ENCODE results near the gene TSEN2.
A peak's percentile ranks its signal among the peaks of the same experiment; 100 is the strongest.
"Not testable (repeated sequence)": the region's sequence is repeated elsewhere in the genome, so short reads cannot be mapped to it uniquely, and the experiment has no call there.

The TSEN2 gene

DNA sequence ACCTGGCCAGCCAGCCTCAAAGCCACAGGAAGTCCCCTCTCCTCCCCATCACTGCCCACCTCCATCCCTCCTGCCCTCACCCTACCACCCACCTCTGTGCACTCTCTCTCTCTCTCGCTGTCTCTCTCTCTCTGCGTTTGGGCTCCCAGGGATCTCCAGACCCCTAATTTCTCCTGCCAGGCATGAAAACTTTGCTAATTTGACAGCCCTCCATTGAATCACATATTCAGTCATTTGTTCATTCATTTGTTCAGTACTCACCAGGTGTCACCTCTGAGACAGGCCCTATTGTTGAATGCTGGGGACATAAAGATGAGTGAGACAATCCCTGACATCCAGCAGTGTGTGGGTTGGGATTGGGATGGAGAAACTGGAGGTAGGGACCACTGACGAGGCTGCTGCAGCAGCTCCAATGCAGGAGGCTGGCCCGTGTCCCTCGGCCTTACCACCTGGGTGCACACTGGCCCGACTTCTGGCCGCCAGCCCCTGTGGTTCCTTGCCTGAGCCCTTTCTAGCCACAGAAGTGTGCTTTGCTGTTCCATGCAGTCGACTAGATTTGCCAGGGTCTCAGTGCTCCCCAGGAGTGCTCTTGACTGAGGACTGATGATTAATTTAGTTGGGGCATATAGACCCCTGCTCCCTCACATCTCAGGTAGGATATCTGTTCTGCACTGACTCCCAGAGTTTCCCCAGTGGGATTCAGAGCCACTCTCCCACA is 38.6 kb upstream of the TSEN2 start:
- Histone ChIP-seq H3K4me3 (ENCODE audit: low read length in 2 of 2) (no peak overlapping the region), H3K27me3 (ENCODE audit: control insufficient read depth in 3 of 3, insufficient read depth in 3 of 3, low read depth in 1 of 3, low read length in 3 of 3) (peaks cover 0 to 31% (median 0%) of the 10 kb centered on the region in 3 experiments), H3K36me3 (replicated peaks in 1 of 2; ENCODE audit: control insufficient read depth in 2 of 2, insufficient read depth in 2 of 2, low read length in 2 of 2) (no peaks in the 10 kb centered on the region), H3K23ac (ENCODE audit: low read depth, low read length, poor library complexity) (no peak overlapping the region), H2AFZ (ENCODE audit: low read length) (no peak overlapping the region), H2BK12ac (ENCODE audit: low read length) (no peak overlapping the region), H3K9ac (ENCODE audit: low read depth, low read length, poor library complexity) (no peak overlapping the region), H2AK5ac (ENCODE audit: low read depth, low read length) (no peak overlapping the region), H3K9me3 (replicated peaks in 1 of 2; ENCODE audit: control insufficient read depth in 2 of 2, insufficient read depth in 1 of 2, low read depth in 1 of 2, low read length in 2 of 2) (no peaks in the 10 kb centered on the region), H2BK120ac (ENCODE audit: low read depth, low read length) (no peak overlapping the region), H3K14ac (ENCODE audit: low read length) (peak overlapping the region; percentile 10), H2BK15ac (ENCODE audit: low read length) (no peak overlapping the region), H3K27ac (replicated peaks; ENCODE audit: low read length) (no peak overlapping the region), H4K8ac (ENCODE audit: low read depth, low read length) (no peak overlapping the region), H4K91ac (ENCODE audit: low read depth, low read length, poor library complexity) (no peak overlapping the region), H3K18ac (ENCODE audit: low read length) (no peak overlapping the region), H2BK5ac (ENCODE audit: low read length) (no peak overlapping the region), H3K79me1 (ENCODE audit: low read depth, low read length) (no peaks in the 10 kb centered on the region), H3K4me1 (ENCODE audit: control insufficient read depth in 2 of 2, insufficient read depth in 1 of 2, low read depth in 1 of 2, low read length in 2 of 2) (peaks cover 3 to 19% of the 10 kb centered on the region in 2 donors), H3K4me2 (ENCODE audit: insufficient read depth, low read length, poor library complexity, severe bottlenecking) (no peak overlapping the region), H3K4ac (ENCODE audit: low read length) (no peak overlapping the region)
- no peak for DNase-seq (ENCODE audit: low spot score)
- no CpG with 5 or more reads among the region's 8 CpGs for WGBS, 2 donors (ENCODE audit: extremely low coverage in 2 of 2, insufficient read length in 2 of 2, insufficient replicate concordance in 1 of 2)

DNA sequence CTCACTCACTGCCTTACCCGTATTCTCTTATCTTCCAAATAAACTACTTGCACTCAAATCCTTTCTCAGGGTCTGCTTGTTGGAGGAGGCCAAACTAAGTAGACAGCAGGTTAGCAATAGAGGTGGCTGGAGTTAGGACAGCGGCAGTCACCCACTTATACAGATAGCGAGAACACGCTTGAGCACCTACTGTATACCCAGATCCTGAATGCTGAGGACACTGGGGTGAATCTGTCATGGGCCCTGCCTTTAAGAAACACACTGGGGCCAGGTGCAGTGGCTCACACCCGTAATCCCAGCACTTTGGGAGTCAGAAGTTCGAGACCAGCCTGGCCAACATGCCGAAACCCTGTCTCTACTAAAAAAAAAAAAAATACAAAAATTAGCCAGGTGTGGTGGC is 38.0 kb upstream of the TSEN2 start:
- Histone ChIP-seq H3K9ac (ENCODE audit: low read depth, low read length, poor library complexity) (no peak overlapping the region), H3K36me3 (replicated peaks in 1 of 2; ENCODE audit: control insufficient read depth in 2 of 2, insufficient read depth in 2 of 2, low read length in 2 of 2) (no peaks in the 10 kb centered on the region), H3K9me3 (replicated peaks in 1 of 2; ENCODE audit: control insufficient read depth in 2 of 2, insufficient read depth in 1 of 2, low read depth in 1 of 2, low read length in 2 of 2) (no peaks in the 10 kb centered on the region), H3K18ac (ENCODE audit: low read length) (no peak overlapping the region), H3K4me3 (ENCODE audit: low read length in 2 of 2) (no peak overlapping the region), H2BK15ac (ENCODE audit: low read length) (no peak overlapping the region), H2AFZ (ENCODE audit: low read length) (no peak overlapping the region), H3K79me1 (ENCODE audit: low read depth, low read length) (no peaks in the 10 kb centered on the region), H2BK12ac (ENCODE audit: low read length) (no peak overlapping the region), H2BK120ac (ENCODE audit: low read depth, low read length) (no peak overlapping the region), H4K8ac (ENCODE audit: low read depth, low read length) (no peak overlapping the region), H3K23ac (ENCODE audit: low read depth, low read length, poor library complexity) (no peak overlapping the region), H3K4ac (ENCODE audit: low read length) (no peak overlapping the region), H3K27ac (replicated peaks; ENCODE audit: low read length) (no peak overlapping the region), H3K14ac (ENCODE audit: low read length) (no peak overlapping the region), H3K27me3 (ENCODE audit: control insufficient read depth in 3 of 3, insufficient read depth in 3 of 3, low read depth in 1 of 3, low read length in 3 of 3) (peaks cover 0 to 31% (median 0%) of the 10 kb centered on the region in 3 experiments), H2AK5ac (ENCODE audit: low read depth, low read length) (no peak overlapping the region), H3K4me1 (ENCODE audit: control insufficient read depth in 2 of 2, insufficient read depth in 1 of 2, low read depth in 1 of 2, low read length in 2 of 2) (peaks cover 2 to 13% of the 10 kb centered on the region in 2 donors), H4K91ac (ENCODE audit: low read depth, low read length, poor library complexity) (no peak overlapping the region), H2BK5ac (ENCODE audit: low read length) (no peak overlapping the region), H3K4me2 (ENCODE audit: insufficient read depth, low read length, poor library complexity, severe bottlenecking) (no peak overlapping the region)
- WGBS, 2 donors (ENCODE audit: extremely low coverage in 2 of 2, insufficient read length in 2 of 2, insufficient replicate concordance in 1 of 2): no CpG with 5 or more reads among the region's 7 CpGs
- no peak for DNase-seq (ENCODE audit: low spot score)

DNA sequence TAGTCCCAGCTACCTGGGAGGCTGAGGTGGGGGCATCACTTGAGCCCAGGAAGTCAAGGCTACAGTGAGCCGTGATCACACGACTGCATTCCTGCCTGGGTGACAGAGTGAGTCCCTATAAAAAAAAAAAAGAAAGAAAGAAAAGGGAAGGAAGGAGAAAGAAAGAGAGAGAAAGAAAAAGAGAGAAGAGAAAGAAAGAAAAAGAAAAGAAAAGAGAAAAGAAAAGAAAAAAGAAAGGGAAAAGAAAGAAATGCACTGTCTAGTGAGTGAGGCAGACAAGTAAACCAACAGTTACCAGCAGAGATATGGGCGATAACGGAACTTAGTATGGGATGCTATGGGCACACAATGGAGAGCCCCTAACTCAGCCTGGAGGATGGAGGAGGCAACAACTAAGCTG is 37.2 kb upstream of the TSEN2 start:
- no peak overlapping the region for H2BK120ac ChIP-seq (ENCODE audit: low read depth, low read length)
- H3K4me3 ChIP-seq (ENCODE audit: low read length in 2 of 2): no peak overlapping the region
- H3K14ac ChIP-seq (ENCODE audit: low read length): no peak overlapping the region
- H2AFZ ChIP-seq (ENCODE audit: low read length): no peak overlapping the region
- no peak overlapping the region for H3K4ac ChIP-seq (ENCODE audit: low read length)
- no peak overlapping the region for H2BK15ac ChIP-seq (ENCODE audit: low read length)
- H2BK5ac ChIP-seq (ENCODE audit: low read length): no peak overlapping the region
- H3K36me3 ChIP-seq (replicated peaks in 1 of 2; ENCODE audit: control insufficient read depth in 2 of 2, insufficient read depth in 2 of 2, low read length in 2 of 2): no peaks in the 10 kb centered on the region
- H3K9ac ChIP-seq (ENCODE audit: low read depth, low read length, poor library complexity): no peak overlapping the region
- no peak overlapping the region for H3K18ac ChIP-seq (ENCODE audit: low read length)
- no peak overlapping the region for H2BK12ac ChIP-seq (ENCODE audit: low read length)
- H3K27ac ChIP-seq (replicated peaks; ENCODE audit: low read length): no peak overlapping the region
- no peak overlapping the region for H3K4me2 ChIP-seq (ENCODE audit: insufficient read depth, low read length, poor library complexity, severe bottlenecking)
- WGBS, 2 donors (ENCODE audit: extremely low coverage in 2 of 2, insufficient read length in 2 of 2, insufficient replicate concordance in 1 of 2): no CpG with 5 or more reads among the region's 4 CpGs
- no peak for DNase-seq (ENCODE audit: low spot score)
- no peak overlapping the region for H3K23ac ChIP-seq (ENCODE audit: low read depth, low read length, poor library complexity)
- H3K27me3 ChIP-seq (ENCODE audit: control insufficient read depth in 3 of 3, insufficient read depth in 3 of 3, low read depth in 1 of 3, low read length in 3 of 3): peaks cover 0 to 29% (median 0%) of the 10 kb centered on the region in 3 experiments
- no peaks in the 10 kb centered on the region for H3K79me1 ChIP-seq (ENCODE audit: low read depth, low read length)
- no peak overlapping the region for H2AK5ac ChIP-seq (ENCODE audit: low read depth, low read length)
- H3K9me3 ChIP-seq (replicated peaks in 1 of 2; ENCODE audit: control insufficient read depth in 2 of 2, insufficient read depth in 1 of 2, low read depth in 1 of 2, low read length in 2 of 2): peaks cover 0 to 2% of the 10 kb centered on the region in 2 donors
- H4K8ac ChIP-seq (ENCODE audit: low read depth, low read length): no peak overlapping the region
- no peak overlapping the region for H4K91ac ChIP-seq (ENCODE audit: low read depth, low read length, poor library complexity)
- H3K4me1 ChIP-seq (ENCODE audit: control insufficient read depth in 2 of 2, insufficient read depth in 1 of 2, low read depth in 1 of 2, low read length in 2 of 2): peaks cover 0 to 10% of the 10 kb centered on the region in 2 donors

DNA sequence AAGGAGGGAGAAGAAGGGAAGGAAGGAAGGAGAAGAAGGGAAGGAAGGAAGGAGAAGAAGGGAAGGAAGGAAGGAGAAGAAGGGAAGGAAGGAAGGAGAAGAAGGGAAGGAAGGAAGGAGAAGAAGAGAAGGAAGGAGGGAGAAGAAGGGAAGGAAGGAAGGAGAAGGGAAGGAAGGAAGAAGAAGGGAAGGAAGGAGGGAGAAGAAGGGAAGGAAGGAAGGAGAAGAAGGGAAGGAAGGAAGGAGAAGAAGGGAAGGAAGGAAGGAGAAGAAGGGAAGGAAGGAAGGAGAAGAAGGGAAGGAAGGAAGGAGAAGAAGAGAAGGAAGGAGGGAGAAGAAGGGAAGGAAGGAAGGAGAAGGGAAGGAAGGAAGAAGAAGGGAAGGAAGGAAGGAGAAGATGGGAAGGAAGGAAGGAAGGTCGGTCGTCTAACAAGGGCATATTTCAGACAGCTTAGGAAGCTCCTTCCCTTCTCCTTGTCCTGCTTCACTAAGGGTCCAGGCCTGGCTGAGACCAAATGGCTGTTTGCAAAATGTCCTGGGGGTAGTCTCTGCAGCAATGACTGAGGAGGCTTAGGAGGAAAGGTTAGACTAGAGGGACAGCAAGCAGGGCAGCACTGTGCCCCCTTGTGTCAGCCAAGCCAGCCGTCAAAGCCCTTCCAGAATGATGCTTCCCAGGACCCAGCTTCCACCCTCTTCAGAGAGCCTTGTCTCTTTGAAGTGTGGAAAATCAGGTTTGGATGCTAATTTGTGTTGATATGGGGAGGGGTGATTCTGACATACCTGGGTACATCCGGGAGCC is 35.7 kb upstream of the TSEN2 start:
- H3K36me3 ChIP-seq (replicated peaks in 1 of 2; ENCODE audit: control insufficient read depth in 2 of 2, insufficient read depth in 2 of 2, low read length in 2 of 2); H3K4me3 ChIP-seq (ENCODE audit: low read length in 2 of 2); H2BK12ac ChIP-seq (ENCODE audit: low read length); H3K4me2 ChIP-seq (ENCODE audit: insufficient read depth, low read length, poor library complexity, severe bottlenecking); H2AFZ ChIP-seq (ENCODE audit: low read length); H3K9me3 ChIP-seq (replicated peaks in 1 of 2; ENCODE audit: control insufficient read depth in 2 of 2, insufficient read depth in 1 of 2, low read depth in 1 of 2, low read length in 2 of 2); H2BK120ac ChIP-seq (ENCODE audit: low read depth, low read length); DNase-seq (ENCODE audit: low spot score); H3K4ac ChIP-seq (ENCODE audit: low read length); H3K9ac ChIP-seq (ENCODE audit: low read depth, low read length, poor library complexity); H3K23ac ChIP-seq (ENCODE audit: low read depth, low read length, poor library complexity); H3K27ac ChIP-seq (replicated peaks; ENCODE audit: low read length); H3K18ac ChIP-seq (ENCODE audit: low read length); H3K14ac ChIP-seq (ENCODE audit: low read length); H4K8ac ChIP-seq (ENCODE audit: low read depth, low read length); H4K91ac ChIP-seq (ENCODE audit: low read depth, low read length, poor library complexity); H2BK15ac ChIP-seq (ENCODE audit: low read length); H2BK5ac ChIP-seq (ENCODE audit: low read length); H2AK5ac ChIP-seq (ENCODE audit: low read depth, low read length); H3K79me1 ChIP-seq (ENCODE audit: low read depth, low read length): not testable (repeated sequence)
- no CpG with 5 or more reads among the region's 4 CpGs for WGBS, 2 donors (ENCODE audit: extremely low coverage in 2 of 2, insufficient read length in 2 of 2, insufficient replicate concordance in 1 of 2)
- Histone ChIP-seq H3K4me1 (ENCODE audit: control insufficient read depth in 2 of 2, insufficient read depth in 1 of 2, low read depth in 1 of 2, low read length in 2 of 2) (peaks cover 0 to 10% of the 10 kb centered on the region in 2 donors), H3K27me3 (ENCODE audit: control insufficient read depth in 3 of 3, insufficient read depth in 3 of 3, low read depth in 1 of 3, low read length in 3 of 3) (peaks cover 0 to 21% (median 0%) of the 10 kb centered on the region in 3 experiments)
